Measurements from ENCODE around the gene EMC8. TPM values are rescaled to one million over a fixed set of nuclear protein-coding genes. Genes with fewer than 3 reads are reported as not detected.
A peak's percentile ranks its signal among the peaks of the same experiment; 100 is the strongest.

EMC8 gene
- total RNA-seq, 1 experiment from 2014 or later: 38.2 TPM

- TF ChIP-seq EZH2 (IDR thresholded peaks at IDR 0.05; ENCODE audit: low read depth): no peak
- no peak for TF ChIP-seq CTCF (conservative IDR thresholded peaks at IDR 0.05)
- Histone ChIP-seq H3K36me3 (ENCODE audit: low read depth) (no peaks in the 10 kb centered on the region), H4K20me1 (ENCODE audit: insufficient read depth) (no peaks in the 10 kb centered on the region), H3K27me3 (ENCODE audit: insufficient read depth, low read depth) (no peaks in the 10 kb centered on the region), H3K27ac (peak overlapping the region; percentile 33), H3K79me2 (ENCODE audit: low read depth) (peaks cover 42% of the 10 kb centered on the region), H3K4me2 (peak overlapping the region; percentile 70), H3K9me3 (ENCODE audit: insufficient read depth, low read depth) (no peaks in the 10 kb centered on the region), H2AFZ (peak overlapping the region; percentile 84), H3K4me1 (replicated peaks; ENCODE audit: insufficient read depth) (peaks cover 78% of the 10 kb centered on the region), H3F3A (ENCODE audit: insufficient read depth, low read depth) (peaks cover 42% of the 10 kb centered on the region), H3K9me2 (ENCODE audit: insufficient read depth) (no peaks in the 10 kb centered on the region), H3K4me3 (peak overlapping the region; percentile 91)
- POLR2A ChIA-PET (ENCODE audit: unreplicated experiment): no interaction called here
- CTCF ChIA-PET: no interaction called here
- DNase-seq: no peak
- intact Hi-C loops (cut with micrococcal nuclease; ENCODE audit: unreplicated experiment): loop anchor here (2.0 to 10.0 kb wide), 2 partner anchors 137 to 395 kb away; partner anchors contain the start of gene GSE1
- BruUV-seq (replicated peaks): TSS peak; percentile 18
These were observed 49.6 kb downstream of the EMC8 start for GRCh38 chr16:85749771-85750145.

GRCh38 chr16:85746460-85747215 is 52.7 kb downstream of the EMC8 start:
- Histone ChIP-seq H3F3A (ENCODE audit: insufficient read depth, low read depth) (peaks cover 27% of the 10 kb centered on the region), H3K27me3 (ENCODE audit: insufficient read depth, low read depth) (no peaks in the 10 kb centered on the region), H2AFZ (peak overlapping the region; percentile 67), H3K4me3 (peak overlapping the region; percentile 41; the same call in 1 of the 2 replicates), H4K20me1 (ENCODE audit: insufficient read depth) (peaks cover 7% of the 10 kb centered on the region; the same call in 1 of the 2 replicates), H3K4me1 (replicated peaks; ENCODE audit: insufficient read depth) (peaks cover 51% of the 10 kb centered on the region), H3K36me3 (ENCODE audit: low read depth) (0 out of 2 replicates have a peak, but pooled peaks cover 4% of the 10 kb centered on the region), H3K79me2 (ENCODE audit: low read depth) (peaks cover 72% of the 10 kb centered on the region), H3K27ac (peak overlapping the region; percentile 95), H3K9me3 (ENCODE audit: insufficient read depth, low read depth) (no peaks in the 10 kb centered on the region), H3K4me2 (peak overlapping the region; percentile 79), H3K9me2 (ENCODE audit: insufficient read depth) (no peaks in the 10 kb centered on the region)
- DNase-seq: peak; percentile 90 to 98
- CTCF ChIA-PET: interaction anchor here (0.7 to 1.3 kb wide), 2 partner anchors 15 to 27 kb away, joined by 3 to 4 read pairs; no protein-coding TSS in a partner anchor
- TSS peak; percentile 80 for BruUV-seq (replicated peaks)
- intact Hi-C loops (cut with micrococcal nuclease; ENCODE audit: unreplicated experiment): loop anchor here (2.0 to 10.0 kb wide), 3 partner anchors 26 to 392 kb away; no protein-coding TSS in a partner anchor
- POLR2A ChIA-PET (ENCODE audit: unreplicated experiment): interaction anchor here (0.6 to 0.9 kb wide), 3 partner anchors 10 to 223 kb away, joined by 3 to 11 read pairs (median 5); no protein-coding TSS in a partner anchor
- TF ChIP-seq CTCF (conservative IDR thresholded peaks at IDR 0.05): no peak

- Histone ChIP-seq H3K36me3 (ENCODE audit: low read depth) (peaks cover 10% of the 10 kb centered on the region; the same call in 1 of the 2 replicates), H3K79me2 (ENCODE audit: low read depth) (peaks cover 34% of the 10 kb centered on the region), H3F3A (ENCODE audit: insufficient read depth, low read depth) (peaks cover 12% of the 10 kb centered on the region; the same call in 1 of the 2 replicates), H3K4me1 (replicated peaks; ENCODE audit: insufficient read depth) (no peaks in the 10 kb centered on the region), H2AFZ (no peak overlapping the region), H3K9me3 (ENCODE audit: insufficient read depth, low read depth) (no peaks in the 10 kb centered on the region), H3K27ac (no peak overlapping the region), H3K4me2 (no peak overlapping the region), H4K20me1 (ENCODE audit: insufficient read depth) (peaks cover 12% of the 10 kb centered on the region), H3K4me3 (no peak overlapping the region), H3K27me3 (ENCODE audit: insufficient read depth, low read depth) (no peaks in the 10 kb centered on the region), H3K9me2 (ENCODE audit: insufficient read depth) (no peaks in the 10 kb centered on the region)
- BruUV-seq (replicated peaks): no TSS peak
- DNase-seq: no peak
- intact Hi-C loops (cut with micrococcal nuclease; ENCODE audit: unreplicated experiment): no loop called here
- no peak for TF ChIP-seq CTCF (conservative IDR thresholded peaks at IDR 0.05)
- no peak for TF ChIP-seq EZH2 (IDR thresholded peaks at IDR 0.05; ENCODE audit: low read depth)
- POLR2A ChIA-PET (ENCODE audit: unreplicated experiment): no interaction called here
- CTCF ChIA-PET: interaction anchor here (0.6 kb wide), 1 partner anchor 391 kb away, joined by 3 read pairs; no protein-coding TSS in a partner anchor
These were observed 60.2 kb downstream of the EMC8 start for GRCh38 chr16:85738923-85739715.

Data from PC-9 (cell line).